ENCODE measurements around the gene SLC23A1. TPM values are rescaled to one million over a fixed set of nuclear protein-coding genes. Genes with fewer than 3 reads are reported as not detected.

SLC23A1 gene
- polyA plus RNA-seq, 2 of the 4 experiments (the other 2 are of a cell fraction): 4.3 to 7.7 TPM

DNA sequence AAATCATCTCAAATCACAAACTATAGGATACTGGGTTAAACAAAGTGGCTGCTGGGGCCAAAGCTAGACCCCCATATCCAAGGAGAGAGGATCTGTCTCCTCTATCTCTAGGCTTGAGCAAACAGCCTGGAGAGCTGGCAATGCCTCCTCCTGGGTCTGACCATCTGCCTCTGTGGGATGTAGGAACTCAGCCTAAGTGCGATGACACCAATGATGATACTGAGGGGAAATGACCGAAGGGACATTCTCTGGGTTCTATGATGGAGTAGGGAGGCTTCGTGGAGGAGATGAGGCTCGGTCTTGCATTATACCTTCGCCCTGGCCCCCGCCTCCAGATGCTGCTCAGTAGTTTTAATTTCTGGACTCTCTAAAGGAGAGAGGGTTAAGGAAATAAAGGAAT, 30.1 kb upstream of the SLC23A1 start:
- H3K9me3 ChIP-seq: no peaks in the 10 kb centered on the region
- no peak for FAIRE-seq
- no peak overlapping the region for H3K4me3 ChIP-seq
- no peak overlapping the region for H3K27ac ChIP-seq
- CTCF ChIA-PET: interaction anchor here (4.9 to 13.8 kb wide), 2 partner anchors 8 to 104 kb away, joined by 57 to 392 read pairs; no protein-coding TSS in a partner anchor
- TF ChIP-seq, protein P1, sequence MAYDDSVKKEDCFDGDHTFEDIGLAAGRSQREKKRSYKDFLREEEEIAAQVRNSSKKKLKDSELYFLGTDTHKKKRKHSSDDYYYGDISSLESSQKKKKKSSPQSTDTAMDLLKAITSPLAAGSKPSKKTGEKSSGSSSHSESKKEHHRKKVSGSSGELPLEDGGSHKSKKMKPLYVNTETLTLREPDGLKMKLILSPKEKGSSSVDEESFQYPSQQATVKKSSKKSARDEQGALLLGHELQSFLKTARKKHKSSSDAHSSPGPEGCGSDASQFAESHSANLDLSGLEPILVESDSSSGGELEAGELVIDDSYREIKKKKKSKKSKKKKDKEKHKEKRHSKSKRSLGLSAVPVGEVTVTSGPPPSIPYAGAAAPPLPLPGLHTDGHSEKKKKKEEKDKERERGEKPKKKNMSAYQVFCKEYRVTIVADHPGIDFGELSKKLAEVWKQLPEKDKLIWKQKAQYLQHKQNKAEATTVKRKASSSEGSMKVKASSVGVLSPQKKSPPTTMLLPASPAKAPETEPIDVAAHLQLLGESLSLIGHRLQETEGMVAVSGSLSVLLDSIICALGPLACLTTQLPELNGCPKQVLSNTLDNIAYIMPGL (CRISPR knock-in tag; IDR thresholded peaks at IDR 0.05; ENCODE audit: borderline replicate concordance): no peak
- TF ChIP-seq JUNB (IDR thresholded peaks at IDR 0.05): no peak
- TF ChIP-seq FOSL2 (IDR thresholded peaks at IDR 0.05): no peak
- TF ChIP-seq FOSL2 (CRISPR knock-in tag; IDR thresholded peaks at IDR 0.05): no peak
- no peak for TF ChIP-seq SMC3 (IDR thresholded peaks at IDR 0.05)
- TF ChIP-seq ZFP36 (IDR thresholded peaks at IDR 0.05; ENCODE audit: borderline replicate concordance, partially characterized antibody): no peak
- no peak for TF ChIP-seq HDAC2 (IDR thresholded peaks at IDR 0.05)
- TF ChIP-seq HEYL (CRISPR knock-in tag; IDR thresholded peaks at IDR 0.05): no peak
- no peak for TF ChIP-seq ZNF302 (CRISPR knock-in tag; IDR thresholded peaks at IDR 0.05)
- no peak for ATAC-seq
- no peak overlapping the region for H3K4me2 ChIP-seq
- no peak for DNase-seq (ENCODE audit: low read depth in 1 of 2, low spot score in 1 of 2)
- no peaks in the 10 kb centered on the region for H3K4me1 ChIP-seq
- WGBS (ENCODE audit: missing lambda C conversion rate): 82% methylated on average over 6 of the region's 6 CpGs
- POLR2A ChIA-PET: no interaction called here

DNA sequence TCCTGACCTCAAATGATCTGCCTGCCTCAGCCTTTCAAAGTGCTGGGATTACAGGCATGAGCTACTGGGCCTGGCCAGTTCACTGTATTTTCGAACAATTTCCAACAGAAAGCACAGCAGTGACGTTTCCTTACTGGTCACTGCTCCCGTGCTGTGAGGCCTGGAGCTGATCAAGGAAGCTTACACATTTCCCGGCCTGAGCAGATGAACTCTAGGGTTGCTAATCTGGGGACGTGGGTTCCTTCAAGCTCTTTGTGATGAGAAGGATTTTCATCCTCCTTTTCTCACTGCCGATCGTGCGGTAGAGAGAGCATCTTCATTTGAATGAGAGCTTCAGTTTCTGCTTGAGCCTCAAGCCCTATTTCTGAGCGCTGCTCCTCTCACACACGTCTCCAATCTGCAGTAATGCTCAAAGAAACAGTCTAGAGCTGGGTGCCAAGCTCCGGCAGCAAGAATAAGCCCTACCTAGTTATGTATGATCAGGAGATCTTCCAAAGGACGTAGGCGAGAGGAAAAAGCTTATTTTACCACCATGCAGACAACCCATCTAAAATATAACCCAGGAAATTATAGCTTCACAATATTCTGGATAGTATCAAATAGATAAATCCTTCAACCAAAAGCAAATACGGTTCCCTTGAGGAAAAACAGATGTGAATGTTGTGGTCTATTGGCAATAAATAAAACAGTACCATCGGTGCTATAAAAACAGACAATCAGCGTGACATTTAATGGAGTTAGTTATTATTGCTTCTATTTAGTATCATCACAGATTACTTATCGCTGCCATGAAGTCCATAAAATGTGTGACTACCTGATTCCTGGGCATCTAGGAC, 28.1 kb upstream of the SLC23A1 start:
- ATAC-seq (no peak), FAIRE-seq (no peak), DNase-seq (ENCODE audit: low read depth in 1 of 2, low spot score in 1 of 2) (no peak)
- Histone ChIP-seq H3K4me1 (no peaks in the 10 kb centered on the region), H3K9me3 (no peaks in the 10 kb centered on the region), H3K27ac (no peak overlapping the region), H3K4me3 (no peak overlapping the region), H3K4me2 (no peak overlapping the region)
- ChIA-PET CTCF (interaction anchor here (1.0 to 4.9 kb wide), 5 partner anchors 10 to 141 kb away, joined by 3 to 57 read pairs (median 3); partner anchors contain the start of gene DNAJC18), POLR2A (interaction anchor here (1.5 kb wide), 1 partner anchor 150 kb away, joined by 3 read pairs; the partner anchor contains the start of gene UBE2D2)
- WGBS (ENCODE audit: missing lambda C conversion rate): 73% methylated on average over 17 of the region's 17 CpGs
- no peak for TF ChIP-seq RAD21 (conservative IDR thresholded peaks at IDR 0.05 in 1 of 2, IDR thresholded peaks at IDR 0.05 in 1 of 2)
- TF ChIP-seq, protein P2, sequence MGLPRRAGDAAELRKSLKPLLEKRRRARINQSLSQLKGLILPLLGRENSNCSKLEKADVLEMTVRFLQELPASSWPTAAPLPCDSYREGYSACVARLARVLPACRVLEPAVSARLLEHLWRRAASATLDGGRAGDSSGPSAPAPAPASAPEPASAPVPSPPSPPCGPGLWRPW (IDR thresholded peaks at IDR 0.05): no peak
- TF ChIP-seq TFCP2L1 (CRISPR knock-in tag; IDR thresholded peaks at IDR 0.05): no peak
- TF ChIP-seq ZC3H11A (IDR thresholded peaks at IDR 0.05): no peak
- TF ChIP-seq CEBPB (IDR thresholded peaks at IDR 0.05): no peak
- TF ChIP-seq ZFP36 (IDR thresholded peaks at IDR 0.05; ENCODE audit: borderline replicate concordance, partially characterized antibody): no peak
- TF ChIP-seq ZNF302 (CRISPR knock-in tag; IDR thresholded peaks at IDR 0.05): no peak
- TF ChIP-seq, protein P3, sequence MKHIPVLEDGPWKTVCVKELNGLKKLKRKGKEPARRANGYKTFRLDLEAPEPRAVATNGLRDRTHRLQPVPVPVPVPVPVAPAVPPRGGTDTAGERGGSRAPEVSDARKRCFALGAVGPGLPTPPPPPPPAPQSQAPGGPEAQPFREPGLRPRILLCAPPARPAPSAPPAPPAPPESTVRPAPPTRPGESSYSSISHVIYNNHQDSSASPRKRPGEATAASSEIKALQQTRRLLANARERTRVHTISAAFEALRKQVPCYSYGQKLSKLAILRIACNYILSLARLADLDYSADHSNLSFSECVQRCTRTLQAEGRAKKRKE (CRISPR knock-in tag; IDR thresholded peaks at IDR 0.05; ENCODE audit: low read depth): no peak
- TF ChIP-seq, protein P4, sequence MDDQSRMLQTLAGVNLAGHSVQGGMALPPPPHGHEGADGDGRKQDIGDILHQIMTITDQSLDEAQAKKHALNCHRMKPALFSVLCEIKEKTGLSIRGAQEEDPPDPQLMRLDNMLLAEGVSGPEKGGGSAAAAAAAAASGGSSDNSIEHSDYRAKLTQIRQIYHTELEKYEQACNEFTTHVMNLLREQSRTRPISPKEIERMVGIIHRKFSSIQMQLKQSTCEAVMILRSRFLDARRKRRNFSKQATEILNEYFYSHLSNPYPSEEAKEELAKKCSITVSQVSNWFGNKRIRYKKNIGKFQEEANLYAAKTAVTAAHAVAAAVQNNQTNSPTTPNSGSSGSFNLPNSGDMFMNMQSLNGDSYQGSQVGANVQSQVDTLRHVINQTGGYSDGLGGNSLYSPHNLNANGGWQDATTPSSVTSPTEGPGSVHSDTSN (IDR thresholded peaks at IDR 0.05): no peak
- no peak for TF ChIP-seq POLR2AphosphoS2 (conservative IDR thresholded peaks at IDR 0.05; ENCODE audit: low read length)
- TF ChIP-seq RFX5 (IDR thresholded peaks at IDR 0.05): no peak
- TF ChIP-seq EHMT2 (IDR thresholded peaks at IDR 0.05; ENCODE audit: low read depth): no peak

All from A549 (cell line).